GM18861 (cell line): Measurements from ENCODE around the gene TSPAN14.
A peak's percentile ranks its signal among the peaks of the same experiment; 100 is the strongest.

Source experiments
- ATAC-seq: cut with Tn5 transposase; IDR thresholded peaks from one replicate; pipeline ENCODE4 v1.9.1; 2021; ENCODE audit not compliant: unreplicated experiment

Gene TSPAN14

DNA sequence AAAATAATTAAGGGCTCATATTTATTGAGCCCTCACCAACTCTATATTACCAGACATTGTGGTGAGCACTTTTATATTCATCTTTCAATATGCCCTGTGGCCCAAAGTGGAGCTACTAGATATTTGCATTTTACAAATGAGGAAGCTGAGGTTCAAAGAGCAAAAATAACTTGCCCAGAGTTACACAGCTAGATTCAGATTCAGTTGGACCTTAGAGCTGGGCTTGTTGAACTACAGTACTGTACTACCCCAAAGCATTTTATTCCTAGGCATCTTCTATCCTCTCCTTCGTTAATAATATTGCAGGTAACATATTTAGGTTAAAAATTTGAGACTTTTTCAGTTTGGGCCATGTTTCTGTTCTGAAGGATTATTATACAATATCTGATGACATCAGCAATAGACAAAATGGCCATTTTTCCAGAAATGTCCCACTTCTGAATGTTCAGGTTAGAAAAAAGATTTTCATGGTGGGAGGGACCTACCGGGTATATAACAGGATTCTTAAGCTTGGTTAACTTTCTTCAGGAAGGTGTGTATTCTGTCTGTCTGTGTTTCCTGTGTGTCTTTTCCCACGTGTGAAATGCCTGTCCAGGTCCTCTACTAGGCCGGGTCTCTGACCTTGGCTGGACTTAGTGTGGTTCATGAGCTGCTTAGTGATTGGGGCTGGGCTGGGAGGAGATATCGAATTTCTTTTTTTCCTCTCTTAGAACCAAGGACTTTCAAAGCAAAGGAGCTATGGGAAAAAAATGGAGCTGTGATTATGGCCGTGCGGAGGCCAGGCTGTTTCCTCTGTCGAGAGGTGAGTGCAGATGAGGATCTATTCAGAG is 32.2 kb upstream of the TSPAN14 start:
- peak; percentile 94 for ATAC-seq

DNA sequence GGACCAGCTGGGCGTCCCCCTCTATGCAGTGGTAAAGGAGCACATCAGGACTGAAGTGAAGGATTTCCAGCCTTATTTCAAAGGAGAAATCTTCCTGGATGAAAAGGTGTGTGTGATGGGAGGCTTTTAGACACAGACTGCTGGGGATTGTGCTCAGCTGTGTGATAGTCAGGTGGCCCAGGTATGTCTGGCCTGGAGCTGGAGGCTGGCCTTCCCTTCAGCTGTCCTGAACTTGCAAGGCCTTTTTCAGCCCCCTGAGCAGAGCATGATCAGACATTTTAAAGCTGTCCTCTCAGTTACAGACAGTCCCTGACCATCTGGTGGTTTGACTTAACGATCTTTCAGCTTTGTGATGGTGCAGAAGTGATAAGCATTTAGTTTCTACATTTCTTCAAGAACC is 28.2 kb upstream of the TSPAN14 start:
- ATAC-seq: no peak

- no peak for ATAC-seq
These were observed 26.6 kb upstream of the TSPAN14 start for GRCh38 chr10:80427541-80427940.

DNA sequence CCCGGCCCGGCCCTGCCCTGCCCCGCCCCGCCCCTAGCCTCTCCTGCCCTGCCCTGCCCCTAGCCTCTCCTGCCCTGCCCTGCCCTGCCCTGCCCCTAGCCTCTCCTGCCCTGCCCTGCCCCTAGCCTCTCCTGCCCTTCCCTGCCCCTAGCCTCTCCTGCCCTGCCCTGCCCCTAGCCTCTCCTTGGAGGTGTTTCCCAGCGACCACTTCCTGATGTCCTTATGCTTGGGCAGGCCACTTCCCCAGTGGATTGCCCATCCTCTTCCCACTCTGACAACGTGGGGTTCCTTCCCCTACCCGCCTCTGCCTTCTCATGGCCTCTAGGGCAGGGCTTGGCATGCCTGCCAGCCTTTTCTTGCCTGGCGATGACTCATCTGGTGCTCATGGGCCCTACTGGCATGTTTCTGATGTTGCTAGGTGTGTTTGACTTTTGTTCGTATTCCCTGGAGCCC is 24.6 kb upstream of the TSPAN14 start:
- no peak for ATAC-seq

DNA sequence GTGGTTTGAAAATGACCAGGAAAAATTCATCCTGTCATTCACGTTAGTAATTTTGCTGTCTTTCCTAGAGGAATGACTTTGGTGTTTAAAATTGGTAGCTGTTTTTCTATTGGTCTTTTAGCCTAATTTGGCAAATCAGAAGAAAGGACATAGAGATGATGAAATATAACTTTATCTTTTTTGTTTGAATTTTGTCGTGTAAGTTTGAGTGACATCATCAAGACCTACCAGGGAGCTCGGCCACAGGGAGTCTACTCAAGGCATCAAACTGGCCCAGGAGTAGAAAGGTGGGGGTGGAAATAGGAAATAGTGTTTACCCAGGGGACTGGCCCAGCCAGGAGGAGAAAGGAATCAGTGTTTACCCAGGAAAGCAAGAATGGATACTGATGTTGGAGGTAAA is 21.0 kb upstream of the TSPAN14 start:
- ATAC-seq: no peak

- ATAC-seq: no peak
These were observed 17.5 kb upstream of the TSPAN14 start for GRCh38 chr10:80436446-80437098.

DNA sequence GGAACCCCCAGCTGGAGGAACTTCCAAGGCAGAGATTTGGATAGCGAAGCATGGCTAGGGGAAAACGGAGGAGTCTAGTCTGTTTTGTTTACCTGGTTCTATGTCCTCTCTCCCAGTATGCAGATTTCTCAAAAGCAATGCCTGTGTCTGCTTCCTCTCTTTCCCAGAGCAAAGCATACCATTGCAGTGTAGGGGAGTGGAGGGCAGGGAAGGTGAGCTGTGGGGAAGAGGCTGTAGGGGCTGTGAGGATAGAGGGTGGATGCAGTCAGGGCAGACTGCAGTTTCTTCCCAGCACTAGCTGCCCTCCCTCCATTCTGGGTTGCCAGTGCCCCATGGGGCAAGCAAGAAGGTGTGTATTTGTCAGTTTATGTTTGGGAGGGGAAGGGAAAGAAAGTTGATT is 16.9 kb upstream of the TSPAN14 start:
- no peak for ATAC-seq

GRCh38 chr10:80441831-80442230 is 12.3 kb upstream of the TSPAN14 start:
- no peak for ATAC-seq

DNA sequence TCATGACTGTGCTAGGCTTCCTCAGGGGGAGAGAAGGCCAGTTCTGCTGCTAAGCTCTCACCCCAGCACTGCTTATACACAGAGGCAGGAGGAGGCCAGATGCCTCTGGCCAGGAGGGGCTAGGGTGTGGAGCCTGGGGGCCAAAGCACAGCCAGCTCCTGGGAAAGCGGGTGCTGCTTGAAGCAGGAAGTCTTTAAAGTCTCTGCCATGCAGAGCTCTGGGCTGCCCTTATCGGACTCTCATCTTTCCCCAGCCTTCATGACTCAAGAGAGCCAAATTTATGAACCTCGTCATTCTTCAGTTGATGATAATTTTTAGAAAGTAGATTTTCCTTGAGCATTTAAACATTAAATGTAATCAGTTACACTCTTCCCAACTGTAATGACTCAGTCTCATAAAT is 11.2 kb upstream of the TSPAN14 start:
- ATAC-seq: no peak

GRCh38 chr10:80443531-80443974 is 10.6 kb upstream of the TSPAN14 start:
- ATAC-seq: peak; percentile 52

GRCh38 chr10:80444124-80444523 is 10.0 kb upstream of the TSPAN14 start:
- ATAC-seq: no peak

DNA sequence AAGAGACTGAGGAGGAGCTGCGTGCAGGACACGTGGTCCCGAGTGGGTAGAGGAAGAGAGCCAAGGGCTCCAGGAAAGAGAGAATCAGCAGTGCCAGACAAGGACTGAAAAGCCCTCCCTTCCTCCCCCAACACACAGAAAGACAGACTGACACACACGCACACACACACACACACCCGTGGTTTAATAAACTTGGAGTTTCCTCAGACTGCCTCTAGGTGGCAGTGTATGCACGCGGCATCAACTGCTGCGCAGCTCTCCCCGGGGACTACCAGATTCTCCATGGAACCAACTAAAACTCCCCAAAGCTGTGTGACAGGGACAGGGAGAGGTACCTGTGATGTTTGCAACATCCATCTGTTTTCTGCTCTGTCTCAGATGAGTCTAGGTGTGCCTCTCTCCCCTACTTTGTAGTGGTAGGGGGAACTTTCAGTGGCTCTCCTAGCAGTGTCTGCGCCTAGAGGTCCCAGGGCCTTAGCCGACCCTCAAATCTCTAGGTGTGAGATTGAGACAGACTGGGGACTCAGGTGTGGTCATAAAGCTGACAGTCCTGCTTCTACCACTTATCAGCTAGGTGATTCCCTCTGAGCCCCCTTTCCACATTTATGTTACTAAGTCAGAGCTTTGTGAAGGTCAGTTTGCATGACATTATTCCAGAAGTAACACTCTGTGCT is 9.3 kb upstream of the TSPAN14 start:
- peak; percentile 88 for ATAC-seq

DNA sequence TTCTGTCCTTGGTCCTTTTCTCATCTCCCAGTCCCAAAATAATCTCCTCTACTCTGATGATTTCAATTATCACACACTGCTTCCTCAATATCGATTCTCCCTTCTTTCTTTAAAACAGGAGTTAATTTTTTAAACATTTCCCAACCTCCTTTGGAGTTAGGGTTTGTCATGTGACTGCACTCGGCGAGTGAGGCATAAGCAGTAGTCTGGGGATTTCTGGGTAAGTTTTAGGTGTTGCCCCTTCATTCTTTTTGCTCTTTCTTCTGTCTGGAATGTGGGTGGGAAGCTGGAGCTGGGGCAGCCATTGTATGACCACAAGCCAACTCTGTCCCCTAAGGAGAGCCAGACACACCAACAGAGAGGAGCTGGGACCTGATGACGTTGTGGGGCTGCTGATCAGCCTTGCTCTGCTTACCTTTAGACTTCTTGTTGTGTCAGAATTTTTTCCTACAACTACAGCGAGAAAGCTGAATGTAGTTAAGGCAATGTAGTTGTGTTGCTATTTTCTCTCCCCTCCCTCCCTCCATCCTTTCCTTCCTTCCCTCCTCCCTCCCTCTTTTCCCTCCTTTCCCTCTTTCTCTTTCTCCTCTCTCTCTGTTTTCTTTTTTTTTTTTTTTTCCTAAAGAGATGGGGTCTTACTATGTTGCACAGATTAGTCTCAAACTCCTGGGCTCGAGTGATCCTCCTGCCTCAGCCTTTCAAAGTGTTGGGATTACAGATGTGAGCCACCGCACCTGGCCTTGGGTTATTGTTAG is 6.5 kb upstream of the TSPAN14 start:
- no peak for ATAC-seq

GRCh38 chr10:80448209-80448942 is 5.7 kb upstream of the TSPAN14 start:
- ATAC-seq: no peak

DNA sequence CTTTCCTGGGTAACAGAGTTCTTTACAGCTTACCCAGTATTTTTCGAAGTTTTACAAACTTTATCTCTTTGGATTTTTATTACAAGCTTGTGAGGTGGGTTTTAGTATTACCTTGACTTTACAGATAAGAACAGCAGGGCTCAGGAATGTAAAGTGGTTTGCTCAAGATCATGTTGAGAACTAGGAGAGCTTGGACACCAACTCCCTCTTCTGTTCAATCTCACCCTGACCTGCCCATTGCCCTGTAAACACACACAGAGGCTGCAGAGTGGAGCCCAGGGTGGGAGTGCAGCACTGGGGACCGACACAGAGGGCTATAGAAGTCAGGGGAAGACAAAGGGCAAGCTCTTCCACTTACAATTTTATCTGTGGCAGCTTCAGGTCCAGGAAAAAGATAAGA is 4.6 kb upstream of the TSPAN14 start:
- ATAC-seq: no peak

DNA sequence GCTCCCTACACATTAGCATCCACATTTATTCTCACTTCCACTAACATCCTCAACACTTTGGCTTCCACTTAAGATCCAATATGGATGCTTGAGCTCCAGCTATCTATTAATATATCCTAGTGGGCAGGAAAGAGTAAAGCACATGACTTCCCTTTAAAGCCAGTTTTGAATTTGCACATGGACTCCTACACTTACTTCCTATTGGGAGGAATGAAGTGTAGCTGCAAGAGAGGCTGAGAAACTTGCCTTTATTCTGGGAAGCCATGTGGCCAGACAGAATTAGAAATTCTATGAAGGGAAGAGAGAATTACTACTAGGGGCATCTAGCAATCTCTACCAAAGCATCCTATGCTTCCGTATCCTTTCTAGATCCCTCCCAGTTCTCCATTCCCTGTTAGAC is 3.0 kb upstream of the TSPAN14 start:
- ATAC-seq: no peak

DNA sequence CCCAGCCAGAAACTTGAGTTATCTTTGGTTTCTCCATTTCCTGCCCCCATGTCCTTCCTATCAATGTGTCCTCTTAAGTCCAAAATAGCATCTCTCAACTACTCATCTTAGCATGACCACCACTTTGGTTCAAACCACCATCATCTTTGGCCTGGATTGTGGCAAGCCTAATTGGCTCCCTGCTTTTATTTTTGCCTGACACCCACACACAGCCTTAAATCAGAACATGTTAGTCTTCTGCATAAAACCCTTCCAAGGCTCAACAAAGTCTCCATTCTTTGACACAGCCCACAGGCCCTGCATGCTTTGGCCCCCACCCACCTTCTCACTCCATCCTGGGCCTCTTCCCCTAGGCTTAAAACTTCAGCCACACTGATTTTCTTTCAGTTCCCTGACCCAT is 2.0 kb upstream of the TSPAN14 start:
- no peak for ATAC-seq

DNA sequence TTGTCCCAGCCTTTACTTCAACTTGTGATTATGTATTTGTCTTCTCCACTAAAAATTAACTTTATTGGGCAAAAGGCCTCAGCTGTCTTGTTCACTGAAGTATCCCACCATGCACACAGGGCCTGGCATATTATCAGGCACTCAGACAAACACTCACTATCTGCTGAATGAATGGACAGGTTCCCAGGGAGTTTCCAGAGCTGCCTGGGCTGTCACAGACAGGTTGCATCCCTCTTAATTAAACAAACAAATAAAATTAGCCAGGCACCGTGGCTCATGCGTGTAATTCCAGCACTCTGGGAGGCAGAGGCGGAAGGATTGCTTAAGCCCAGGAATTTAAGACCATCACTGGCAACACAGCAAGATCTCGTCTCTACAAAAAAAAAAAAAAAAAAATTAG is 1.5 kb upstream of the TSPAN14 start:
- no peak for ATAC-seq

DNA sequence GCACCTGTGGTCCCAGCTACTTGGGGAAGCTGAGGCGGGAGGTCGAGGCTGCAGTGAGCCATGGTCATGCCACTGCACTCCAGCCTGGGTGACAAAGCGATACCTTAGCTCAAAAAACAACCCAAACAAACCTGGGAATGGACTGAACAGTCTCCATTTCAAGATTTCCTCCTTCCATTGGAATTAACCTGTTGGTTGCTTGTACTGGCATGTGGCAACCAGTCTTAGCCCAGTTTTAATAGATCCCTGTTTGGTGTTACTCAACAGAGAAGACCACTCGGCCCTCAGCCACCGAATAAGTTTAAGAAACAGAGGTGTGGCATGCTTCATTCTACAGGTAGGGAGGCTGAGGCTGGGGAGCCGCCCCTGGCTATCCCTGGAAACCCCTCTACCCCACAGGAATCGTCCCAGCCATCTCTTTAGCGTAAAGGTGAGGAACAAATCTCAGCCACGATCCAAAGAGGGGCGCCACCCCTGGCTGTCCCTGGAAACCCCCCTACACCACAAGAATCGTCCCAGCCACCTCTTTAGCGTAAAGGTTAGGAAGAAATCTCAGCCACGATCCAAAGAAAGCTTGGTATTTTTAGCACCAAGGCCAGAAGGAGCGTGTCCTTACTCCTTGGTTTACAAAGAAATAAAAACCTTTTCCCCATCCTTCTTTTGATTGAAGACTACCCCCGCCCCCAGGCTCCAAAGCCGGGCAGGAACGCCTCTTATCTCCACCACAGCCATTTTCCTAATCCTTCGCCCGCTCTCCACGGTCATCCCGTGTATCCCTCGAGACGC is 861 bp upstream of the TSPAN14 start:
- no peak for ATAC-seq
